Keratinocyte (primary cell): Measurements from ENCODE around the gene SND1. TPM values are rescaled to one million over a fixed set of nuclear protein-coding genes. Genes with fewer than 3 reads are reported as not detected.

ENCODE experiments used
- DNase-seq: peaks from one replicate; pipeline ENCODE4 v3.0.0-alpha.2; 2011; ENCODE audit warnings: low read depth, missing footprints, low spot score
- FAIRE-seq: peaks from 2 replicates; lab custom pipeline; 2011; peaks lifted over from hg19 to GRCh38; lab: Jason Lieb, UNC
- H2AFZ ChIP-seq: 2 replicates; pipeline ENCODE4 v1.6.0; 2012; ENCODE audit warnings: low read length, control low read depth, inconsistent platforms; ENCODE audit not compliant: control insufficient read depth
- H3K27ac ChIP-seq: 2 replicates; pipeline ENCODE4 v1.5.1; 2011; ENCODE audit warnings: low read length; ENCODE audit not compliant: control insufficient read depth, insufficient read depth
- H3K27me3 ChIP-seq: 3 replicates; pipeline ENCODE4 v1.6.0; 2011; ENCODE audit warnings: low read length; ENCODE audit not compliant: control insufficient read depth, insufficient read depth; ENCODE audit errors: extremely low read depth
- H3K36me3 ChIP-seq, 2 experiments: 2 replicates in 1 of 2; 3 replicates in 1 of 2; pipeline ENCODE4 v1.5.1; 2011; ENCODE audit warnings: low read length in 2 of 2, mild to moderate bottlenecking in 1 of 2; ENCODE audit not compliant: control insufficient read depth in 2 of 2, insufficient read depth in 2 of 2; ENCODE audit errors: extremely low read depth in 1 of 2
- H3K4me1 ChIP-seq: 3 replicates; pipeline ENCODE4 v1.5.1; 2011; ENCODE audit warnings: low read length; ENCODE audit not compliant: control insufficient read depth, insufficient read depth; ENCODE audit errors: extremely low read depth
- H3K4me2 ChIP-seq: 3 replicates; pipeline ENCODE4 v1.6.0; 2011; ENCODE audit warnings: low read depth, low read length; ENCODE audit not compliant: control insufficient read depth, insufficient read depth; ENCODE audit errors: extremely low read depth
- H3K4me3 ChIP-seq, 3 experiments: fragments of 200-600 bp in 1 of 3; sonication (generic) in 1 of 3; 2 replicates in 2 of 3; 3 replicates in 1 of 3; pipeline ENCODE4 v1.5.1; 2011 to 2016; ENCODE audit warnings: low read length in 3 of 3, mild to moderate bottlenecking in 3 of 3, control low read depth in 2 of 3, inconsistent platforms in 1 of 3, low read depth in 1 of 3, mixed read lengths in 1 of 3, mixed run types in 1 of 3, moderate library complexity in 1 of 3; ENCODE audit not compliant: control insufficient read depth in 2 of 3, insufficient read depth in 2 of 3; ENCODE audit errors: extremely low read depth in 1 of 3
- H3K79me2 ChIP-seq: 2 replicates; pipeline ENCODE4 v1.6.0; 2012; ENCODE audit warnings: low read length; ENCODE audit not compliant: control insufficient read depth, insufficient read depth
- H3K9ac ChIP-seq: 3 replicates; pipeline ENCODE4 v1.6.0; 2011; ENCODE audit warnings: low read length; ENCODE audit not compliant: control insufficient read depth, insufficient read depth; ENCODE audit errors: extremely low read depth
- H3K9me1 ChIP-seq: 3 replicates; pipeline ENCODE4 v1.6.0; 2011; ENCODE audit warnings: low read length; ENCODE audit not compliant: control insufficient read depth, insufficient read depth; ENCODE audit errors: extremely low read depth
- H3K9me3 ChIP-seq: 2 replicates; pipeline ENCODE4 v1.5.1; 2012; ENCODE audit warnings: low read depth, low read length; ENCODE audit not compliant: control insufficient read depth
- H4K20me1 ChIP-seq: 3 replicates; pipeline ENCODE4 v1.6.0; 2011; ENCODE audit warnings: low read length; ENCODE audit not compliant: control insufficient read depth, insufficient read depth; ENCODE audit errors: extremely low read depth
- EZH2 ChIP-seq: IDR thresholded peaks from one replicate; pipeline ENCODE4 v1.6.1; 2012; ENCODE audit warnings: inconsistent platforms, mild to moderate bottlenecking, low read length, moderate library complexity
- dilution Hi-C: fragments of 300-500 bp; cut with MboI; formaldehyde crosslinking; loops from one replicate; pipeline ENCODE4 v1.7.0; 2020; ENCODE audit warnings: low sequenced_read_pairs; ENCODE audit not compliant: extremely low pct_ligation_motif_present
- polyA plus RNA-seq, 5 experiments: library from polyadenylated mRNA; depleted of rRNA in 3 of 5; stranded (reverse) in 3 of 5; stranded (forward) in 1 of 5; unstranded in 1 of 5; fragments of >200 nt; gene quantifications; 1 replicate in 1 of 5; 2 replicates in 3 of 5; 3 replicates in 1 of 5; pipeline versions ENCODE4 v1.2.1 to v1.2.3, GENCODE V29; 2011 to 2012; ENCODE audit warnings: missing spikeins in 2 of 5, low read depth in 1 of 5, low replicate concordance in 1 of 5
- TF ChIP-seq, protein P1 (sequence below), 3 experiments: IDR thresholded peaks in 1 of 3; conservative IDR thresholded peaks in 1 of 3; optimal IDR thresholded peaks in 1 of 3; 2 replicates in 2 of 3; 3 replicates in 1 of 3; pipeline versions ENCODE3 to v1.5.1; 2011; ENCODE audit warnings: low read length in 3 of 3, mild to moderate bottlenecking in 3 of 3, moderate library complexity in 2 of 3, control low read depth in 1 of 3, inconsistent platforms in 1 of 3; ENCODE audit not compliant: insufficient read depth in 2 of 3; ENCODE audit errors: extremely low read depth in 1 of 3

Gene SND1
- polyA plus RNA-seq, 1 donor (not counting 4 experiments of a cell fraction or from before 2014, with no cell fraction given) = 140 TPM

DNA sequence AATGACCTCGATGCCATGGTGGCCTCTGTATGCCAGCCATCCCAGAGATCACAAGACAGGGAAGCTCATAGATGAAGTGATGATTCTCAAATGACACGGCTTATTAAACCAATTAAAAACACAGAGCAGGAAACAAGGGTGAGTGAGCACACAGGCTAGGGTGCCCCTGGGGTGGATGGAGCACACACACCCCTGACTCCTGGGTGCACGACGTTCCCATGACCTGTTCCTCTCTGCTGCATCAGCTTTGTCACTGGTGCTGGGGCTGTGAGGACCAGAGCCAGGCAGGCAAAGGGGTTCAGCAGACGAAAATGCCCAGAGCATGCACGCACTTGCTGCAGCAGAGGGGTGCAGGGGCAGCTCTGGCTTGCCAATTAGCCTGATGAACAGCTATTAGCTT is 465.7 kb downstream of the SND1 start:
- Histone ChIP-seq H4K20me1 (no peaks in the 10 kb centered on the region), H3K27me3 (no peaks in the 10 kb centered on the region), H3K9ac (no peak overlapping the region), H3K9me3 (no peaks in the 10 kb centered on the region), H3K4me1 (peaks cover 22% of the 10 kb centered on the region), H3K4me3 (no peak overlapping the region), H3K79me2 (no peaks in the 10 kb centered on the region), H3K36me3 (no peaks in the 10 kb centered on the region), H3K9me1 (no peaks in the 10 kb centered on the region), H3K27ac (no peak overlapping the region), H2AFZ (no peak overlapping the region), H3K4me2 (no peak overlapping the region)
- DNase-seq (no peak), FAIRE-seq (no peak)
- dilution Hi-C loops = no loop called here
- TF ChIP-seq, protein P1, sequence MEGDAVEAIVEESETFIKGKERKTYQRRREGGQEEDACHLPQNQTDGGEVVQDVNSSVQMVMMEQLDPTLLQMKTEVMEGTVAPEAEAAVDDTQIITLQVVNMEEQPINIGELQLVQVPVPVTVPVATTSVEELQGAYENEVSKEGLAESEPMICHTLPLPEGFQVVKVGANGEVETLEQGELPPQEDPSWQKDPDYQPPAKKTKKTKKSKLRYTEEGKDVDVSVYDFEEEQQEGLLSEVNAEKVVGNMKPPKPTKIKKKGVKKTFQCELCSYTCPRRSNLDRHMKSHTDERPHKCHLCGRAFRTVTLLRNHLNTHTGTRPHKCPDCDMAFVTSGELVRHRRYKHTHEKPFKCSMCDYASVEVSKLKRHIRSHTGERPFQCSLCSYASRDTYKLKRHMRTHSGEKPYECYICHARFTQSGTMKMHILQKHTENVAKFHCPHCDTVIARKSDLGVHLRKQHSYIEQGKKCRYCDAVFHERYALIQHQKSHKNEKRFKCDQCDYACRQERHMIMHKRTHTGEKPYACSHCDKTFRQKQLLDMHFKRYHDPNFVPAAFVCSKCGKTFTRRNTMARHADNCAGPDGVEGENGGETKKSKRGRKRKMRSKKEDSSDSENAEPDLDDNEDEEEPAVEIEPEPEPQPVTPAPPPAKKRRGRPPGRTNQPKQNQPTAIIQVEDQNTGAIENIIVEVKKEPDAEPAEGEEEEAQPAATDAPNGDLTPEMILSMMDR (optimal IDR thresholded peaks at IDR 0.05 in 1 of 3, IDR thresholded peaks at IDR 0.05 in 1 of 3, conservative IDR thresholded peaks at IDR 0.05 in 1 of 3; ENCODE audit: extremely low read depth in 1 of 3, insufficient read depth in 2 of 3, low read length in 3 of 3) = no peak
- no peak for TF ChIP-seq EZH2

DNA sequence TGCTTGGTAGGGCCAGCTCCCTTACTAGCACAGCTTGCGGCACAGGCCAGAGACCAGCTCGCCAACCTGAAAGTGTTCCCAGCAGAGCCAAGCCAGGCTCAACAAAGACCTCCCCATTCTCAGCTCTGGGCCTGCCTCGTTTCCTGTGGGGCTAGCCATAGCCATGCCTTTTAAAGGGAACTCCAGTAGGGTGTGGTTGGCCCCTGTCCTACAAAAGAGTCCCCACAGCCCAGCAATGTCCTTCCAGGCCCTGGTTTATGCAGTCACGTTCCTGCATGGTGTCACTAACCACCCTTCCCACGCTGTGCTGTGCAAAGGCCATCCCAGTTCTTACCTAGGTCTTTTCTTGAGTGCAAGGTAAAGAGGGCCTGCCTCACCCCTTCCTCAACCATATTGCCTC is 467.0 kb downstream of the SND1 start:
- H2AFZ ChIP-seq = no peak overlapping the region
- no peak overlapping the region for H3K27ac ChIP-seq
- no peak overlapping the region for H3K9ac ChIP-seq
- H3K4me2 ChIP-seq = no peak overlapping the region
- TF ChIP-seq, protein P1 (optimal IDR thresholded peaks at IDR 0.05 in 1 of 3, IDR thresholded peaks at IDR 0.05 in 1 of 3, conservative IDR thresholded peaks at IDR 0.05 in 1 of 3; ENCODE audit: extremely low read depth in 1 of 3, insufficient read depth in 2 of 3, low read length in 3 of 3) = no peak
- no peak for TF ChIP-seq EZH2
- no peaks in the 10 kb centered on the region for H4K20me1 ChIP-seq
- H3K27me3 ChIP-seq = no peaks in the 10 kb centered on the region
- H3K79me2 ChIP-seq = no peaks in the 10 kb centered on the region
- DNase-seq (no peak), FAIRE-seq (no peak)
- H3K4me1 ChIP-seq = peaks cover 22% of the 10 kb centered on the region
- H3K36me3 ChIP-seq = no peaks in the 10 kb centered on the region
- dilution Hi-C loops = no loop called here
- no peaks in the 10 kb centered on the region for H3K9me3 ChIP-seq
- no peak overlapping the region for H3K4me3 ChIP-seq
- H3K9me1 ChIP-seq = no peaks in the 10 kb centered on the region
